Measurements from ENCODE around the gene OTOGL.
"Not testable (repeated sequence)": the region's sequence is repeated elsewhere in the genome, so short reads cannot be mapped to it uniquely, and the experiment has no call there.

OTOGL gene

GRCh38 chr12:80219345-80219744 lies 120.0 kb downstream of the OTOGL start:
- no peak for DNase-seq (ENCODE audit: extremely low read depth in 1 of 2, low read depth in 1 of 2)

DNA sequence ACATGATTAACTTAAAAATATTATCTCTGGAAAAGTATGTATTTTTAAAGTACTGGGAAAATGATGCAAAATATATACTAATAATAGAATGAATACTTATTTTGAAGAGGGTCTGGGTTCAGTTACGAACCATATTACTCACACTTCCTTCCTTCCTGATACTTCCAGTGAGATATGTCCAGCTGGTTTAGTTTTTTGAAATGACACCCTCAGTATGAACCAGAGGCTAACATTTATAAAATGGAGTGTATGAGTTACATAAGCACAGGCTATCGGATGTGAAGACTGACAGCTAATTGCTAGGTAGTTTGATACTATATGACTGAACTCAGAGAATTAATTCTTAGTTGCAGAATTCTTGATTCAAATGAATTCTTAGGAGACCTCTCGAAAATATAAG lies 122.9 kb downstream of the OTOGL start:
- DNase-seq (ENCODE audit: extremely low read depth in 1 of 2, low read depth in 1 of 2): no peak

GRCh38 chr12:80226576-80226975 lies 127.2 kb downstream of the OTOGL start:
- no peak for DNase-seq (ENCODE audit: extremely low read depth in 1 of 2, low read depth in 1 of 2)

- not testable (repeated sequence) for DNase-seq (ENCODE audit: extremely low read depth in 1 of 2, low read depth in 1 of 2)
Measured at GRCh38 chr12:80227904-80228303, 128.6 kb downstream of the OTOGL start.

DNA sequence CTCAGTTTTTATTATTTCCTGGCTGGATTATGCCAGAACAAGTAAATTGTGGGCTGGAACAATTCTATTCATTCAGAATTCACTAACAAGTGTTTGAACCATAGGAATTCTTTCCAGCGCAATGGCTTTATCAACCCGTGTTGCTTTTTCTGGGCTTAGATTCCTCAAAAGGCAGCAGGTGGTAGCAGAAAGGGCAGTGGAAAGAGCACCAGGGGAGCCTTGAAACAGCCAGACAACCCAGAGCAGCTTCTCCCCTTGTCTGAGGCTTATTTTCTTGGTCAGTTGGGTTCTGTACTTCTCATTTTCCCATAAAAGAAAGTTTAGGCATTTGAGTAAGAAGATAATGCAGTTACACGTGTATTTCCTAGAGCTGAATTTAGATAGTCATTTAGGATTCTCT lies 130.7 kb downstream of the OTOGL start:
- no peak for DNase-seq (ENCODE audit: extremely low read depth in 1 of 2, low read depth in 1 of 2)

DNA sequence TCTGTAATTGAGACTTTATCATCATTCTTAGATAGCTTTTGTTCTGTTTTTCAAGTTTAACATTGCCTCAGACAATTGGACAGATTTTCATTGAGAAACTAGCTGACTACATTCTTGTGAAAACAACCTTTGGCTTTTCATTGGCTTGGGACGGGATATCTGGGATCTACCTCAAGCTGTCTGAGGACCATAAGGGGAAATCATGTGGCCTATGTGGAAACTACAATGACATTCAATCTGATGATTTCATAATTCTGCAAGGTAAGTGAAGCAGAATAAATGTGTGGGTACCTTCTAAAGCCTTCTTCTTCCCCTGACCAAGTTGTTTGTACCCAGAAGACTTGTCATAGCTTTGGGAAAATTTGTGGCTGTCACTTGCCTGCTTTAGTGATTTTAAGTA lies 133.5 kb downstream of the OTOGL start:
- no peak for DNase-seq (ENCODE audit: extremely low read depth in 1 of 2, low read depth in 1 of 2)

DNA sequence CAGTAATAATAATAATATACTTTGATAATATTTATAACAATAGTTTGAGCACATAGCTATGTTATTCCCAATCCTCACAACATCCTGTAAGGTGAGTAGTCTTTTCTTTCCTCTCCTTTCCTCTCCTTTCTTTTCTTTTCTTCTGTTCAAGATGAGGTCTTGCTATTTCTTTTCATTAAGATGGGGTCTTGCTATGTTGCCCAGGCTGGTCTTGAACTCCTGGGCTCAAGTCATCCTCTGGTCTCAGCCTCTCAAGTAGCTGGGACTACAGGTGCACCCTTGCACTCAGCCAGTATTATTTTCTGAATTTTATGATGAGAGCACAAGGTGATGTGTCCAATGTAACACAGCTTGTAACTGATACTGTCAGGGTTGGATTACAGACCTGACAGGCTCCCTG lies 134.6 kb downstream of the OTOGL start:
- DNase-seq (ENCODE audit: extremely low read depth in 1 of 2, low read depth in 1 of 2): no peak

DNA sequence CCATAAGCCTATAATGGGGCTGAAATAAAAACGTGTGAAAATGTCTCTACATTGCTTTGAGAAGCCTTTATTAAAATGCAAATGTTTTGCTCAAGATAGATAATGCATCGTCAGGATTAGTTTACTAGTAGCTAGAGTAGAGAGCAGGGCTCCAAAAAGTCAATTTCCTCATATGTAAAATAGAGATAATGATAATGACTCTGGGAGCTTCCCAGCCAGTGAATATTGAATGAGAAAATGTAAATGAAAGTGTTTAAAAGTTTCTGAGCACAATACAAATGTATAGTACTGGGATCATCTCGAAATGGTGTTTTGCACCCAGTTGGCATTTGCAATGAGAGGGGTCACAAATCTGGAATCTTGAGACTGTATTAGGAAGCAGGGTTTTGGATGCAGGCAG lies 135.3 kb downstream of the OTOGL start:
- DNase-seq (ENCODE audit: extremely low read depth in 1 of 2, low read depth in 1 of 2): no peak

- DNase-seq (ENCODE audit: extremely low read depth in 1 of 2, low read depth in 1 of 2): no peak
Measured at GRCh38 chr12:80235944-80236343, 136.6 kb downstream of the OTOGL start.

GRCh38 chr12:80239867-80240266 lies 140.5 kb downstream of the OTOGL start:
- no peak for DNase-seq (ENCODE audit: extremely low read depth in 1 of 2, low read depth in 1 of 2)

DNA sequence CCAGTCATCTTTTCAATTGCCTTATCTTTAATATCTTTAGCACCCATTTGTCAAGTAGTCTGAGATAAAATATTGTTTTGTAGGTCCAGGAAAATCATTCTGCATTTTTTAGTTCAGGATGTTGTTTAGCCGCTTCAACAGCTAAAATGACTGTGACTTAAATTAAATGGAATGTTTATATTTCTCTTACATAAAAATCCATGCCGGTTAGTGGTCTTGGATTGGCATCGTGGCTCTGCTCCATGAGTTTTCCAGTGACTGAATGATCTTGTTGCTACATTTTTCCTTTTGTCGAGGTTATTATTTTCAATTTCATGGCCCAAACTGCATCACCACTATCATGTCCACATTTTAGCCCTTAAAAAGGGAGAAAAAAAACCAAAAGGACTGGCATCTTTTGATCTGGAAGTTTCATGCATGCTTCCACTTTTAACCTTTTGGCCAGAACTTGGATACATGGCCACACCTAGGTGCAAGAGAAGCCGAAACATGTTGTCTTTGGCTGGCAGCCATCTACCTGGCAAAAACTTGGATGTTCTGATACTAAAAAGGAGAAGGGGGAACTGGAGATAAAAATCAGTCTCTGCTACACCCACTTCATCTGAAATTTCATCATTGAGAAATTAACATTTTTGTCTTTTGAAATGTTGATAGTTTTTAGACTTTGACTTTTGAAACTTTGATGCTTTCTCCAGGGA lies 142.4 kb downstream of the OTOGL start:
- DNase-seq (ENCODE audit: extremely low read depth in 1 of 2, low read depth in 1 of 2): no peak

- no peak for DNase-seq (ENCODE audit: extremely low read depth in 1 of 2, low read depth in 1 of 2)
Measured at GRCh38 chr12:80242321-80242720, 143.0 kb downstream of the OTOGL start.

DNA sequence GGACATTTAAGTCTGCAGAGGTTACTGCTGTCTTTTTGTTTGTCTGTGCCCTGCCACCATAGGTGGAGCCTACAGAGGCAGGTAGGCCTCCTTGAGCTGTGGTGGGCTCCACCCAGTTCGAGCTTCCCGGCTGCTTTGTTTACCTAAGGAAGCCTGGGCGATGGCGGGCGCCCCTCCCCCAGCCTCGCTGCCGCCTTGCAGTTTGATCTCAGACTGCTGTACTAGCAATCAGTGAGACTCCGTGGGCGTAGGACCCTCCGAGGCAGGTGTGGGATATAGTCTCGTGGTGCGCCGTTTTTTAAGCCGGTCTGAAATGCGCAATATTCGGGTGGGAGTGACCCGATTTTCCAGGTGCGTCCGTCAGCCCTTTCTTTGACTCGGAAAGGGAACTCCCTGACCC lies 150.2 kb downstream of the OTOGL start:
- DNase-seq (ENCODE audit: extremely low read depth in 1 of 2, low read depth in 1 of 2): not testable (repeated sequence)

DNA sequence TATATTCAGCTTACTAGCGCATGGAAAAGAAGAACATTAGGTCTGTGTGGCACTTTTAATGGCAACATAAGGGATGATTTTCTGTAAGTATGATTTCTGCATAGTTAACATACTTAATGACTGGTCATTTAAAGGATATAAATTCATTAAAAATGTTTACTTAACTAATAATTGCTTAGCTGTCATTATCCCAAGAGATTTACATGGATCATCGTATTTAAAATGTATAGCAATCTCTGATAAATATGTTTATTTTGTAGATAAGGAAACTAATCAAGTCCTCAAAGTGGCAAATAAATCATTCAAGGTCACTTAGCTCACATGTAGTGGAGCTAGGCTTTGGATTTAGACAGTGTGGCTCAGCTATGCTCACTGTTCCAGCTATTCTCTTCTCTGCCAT lies 158.6 kb downstream of the OTOGL start:
- DNase-seq (ENCODE audit: extremely low read depth in 1 of 2, low read depth in 1 of 2): no peak

- no peak for DNase-seq (ENCODE audit: extremely low read depth in 1 of 2, low read depth in 1 of 2)
Measured at GRCh38 chr12:80260269-80260668, 160.9 kb downstream of the OTOGL start.

DNA sequence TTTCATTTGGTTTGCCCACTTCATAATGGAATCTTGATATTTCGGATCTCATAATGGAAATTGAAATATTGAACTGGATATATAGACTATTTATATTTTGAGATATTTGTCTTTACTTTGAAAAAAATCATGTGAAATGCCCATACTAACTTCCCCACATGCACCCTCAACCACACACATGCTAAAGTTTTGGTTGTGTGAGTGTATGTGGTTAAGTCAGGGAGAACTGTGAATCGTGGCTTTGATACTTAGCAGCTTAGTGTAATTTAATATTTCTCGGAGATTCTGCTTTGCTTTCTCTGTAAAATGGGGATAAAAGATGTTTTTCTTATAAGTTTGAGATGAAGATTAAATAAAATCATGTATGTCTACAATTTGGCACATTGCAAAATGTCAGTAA lies 162.1 kb downstream of the OTOGL start:
- no peak for DNase-seq (ENCODE audit: extremely low read depth in 1 of 2, low read depth in 1 of 2)

- no peak for DNase-seq (ENCODE audit: extremely low read depth in 1 of 2, low read depth in 1 of 2)
Measured at GRCh38 chr12:80262346-80262745, 163.0 kb downstream of the OTOGL start.

- no peak for DNase-seq (ENCODE audit: extremely low read depth in 1 of 2, low read depth in 1 of 2)
Measured at GRCh38 chr12:80262771-80263170, 163.4 kb downstream of the OTOGL start.

DNA sequence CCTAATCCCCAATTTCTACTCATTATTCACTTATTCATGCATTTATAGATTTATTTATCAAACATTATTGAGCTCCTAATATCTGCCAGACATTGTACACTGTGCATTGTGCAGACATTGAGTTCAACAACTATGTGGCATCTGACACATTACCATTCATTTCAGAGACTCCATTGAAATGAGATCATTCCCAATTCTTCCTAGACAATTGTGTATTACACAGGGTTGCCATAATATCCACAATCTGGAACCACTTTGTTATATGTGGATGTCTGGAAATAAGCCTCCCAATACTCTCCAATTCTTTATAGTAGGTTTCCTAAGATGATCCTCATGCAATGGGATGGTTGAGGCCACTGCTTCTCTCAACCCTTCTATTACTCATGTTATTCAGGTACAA lies 165.0 kb downstream of the OTOGL start:
- no peak for DNase-seq (ENCODE audit: extremely low read depth in 1 of 2, low read depth in 1 of 2)

DNA sequence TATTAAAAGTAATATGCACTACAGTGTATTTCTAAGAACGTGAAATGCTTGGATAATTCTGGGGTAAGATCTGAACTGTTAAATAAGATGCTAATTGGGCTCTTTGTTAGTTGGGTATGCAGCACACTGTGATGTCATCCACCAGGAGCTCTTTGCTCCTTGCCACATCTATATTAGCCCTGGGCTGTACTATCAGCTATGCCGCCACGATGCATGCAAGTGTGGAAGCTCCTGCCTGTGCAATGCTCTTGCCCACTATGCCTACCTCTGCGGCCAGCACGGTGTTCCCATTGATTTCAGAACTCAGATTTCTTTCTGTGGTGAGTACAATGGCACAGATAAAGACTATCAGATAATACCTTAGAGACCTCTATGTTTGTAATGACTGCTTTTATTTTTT lies 165.6 kb downstream of the OTOGL start:
- DNase-seq (ENCODE audit: extremely low read depth in 1 of 2, low read depth in 1 of 2): no peak

GRCh38 chr12:80268924-80269749 lies 169.8 kb downstream of the OTOGL start:
- DNase-seq (ENCODE audit: extremely low read depth in 1 of 2, low read depth in 1 of 2): no peak

- no peak for DNase-seq (ENCODE audit: extremely low read depth in 1 of 2, low read depth in 1 of 2)
Measured at GRCh38 chr12:80269803-80270552, 170.6 kb downstream of the OTOGL start.
